IPS-NIHi11 (cell line): ENCODE data around the gene SERPINA5.

Source experiments
- DNase-seq: peaks from one replicate; pipeline ENCODE4 v3.0.0; 2012; ENCODE audit warnings: mixed read lengths, low spot score

Gene SERPINA5

GRCh38 chr14:94581127-94581999, at the start of gene SERPINA5:
Gene SERPINA5, plus strand, starts transcription at chr14:94581426. Its CDS starts 5,937 bp downstream, at chr14:94587363.
- DNase-seq = peak; percentile 79

GRCh38 chr14:94532447-94532846, 48.8 kb upstream of the SERPINA5 start:
- DNase-seq = no peak

- no peak for DNase-seq
Measured at GRCh38 chr14:94535506-94535905, 45.7 kb upstream of the SERPINA5 start.

- DNase-seq = no peak
Measured at GRCh38 chr14:94536836-94537235, 44.4 kb upstream of the SERPINA5 start.

- no peak for DNase-seq
Measured at GRCh38 chr14:94538070-94538740, 43.0 kb upstream of the SERPINA5 start.

- no peak for DNase-seq
Measured at GRCh38 chr14:94539181-94539580, 42.0 kb upstream of the SERPINA5 start.

GRCh38 chr14:94540031-94540794, 41.0 kb upstream of the SERPINA5 start:
- DNase-seq = no peak

GRCh38 chr14:94541234-94541975, 39.8 kb upstream of the SERPINA5 start:
- DNase-seq = no peak

- DNase-seq = no peak
Measured at GRCh38 chr14:94542111-94542810, 39.0 kb upstream of the SERPINA5 start.

GRCh38 chr14:94542811-94543440, 38.3 kb upstream of the SERPINA5 start:
- no peak for DNase-seq

- DNase-seq = no peak
Measured at GRCh38 chr14:94543449-94544124, 37.6 kb upstream of the SERPINA5 start.

- peak; percentile 47 for DNase-seq
Measured at GRCh38 chr14:94544726-94545125, 36.5 kb upstream of the SERPINA5 start.

- peak; percentile 38 for DNase-seq
Measured at GRCh38 chr14:94545131-94545841, 35.9 kb upstream of the SERPINA5 start.

GRCh38 chr14:94547151-94547680, 34.0 kb upstream of the SERPINA5 start:
- DNase-seq = no peak

GRCh38 chr14:94547726-94548125, 33.5 kb upstream of the SERPINA5 start:
- DNase-seq = no peak

- DNase-seq = no peak
Measured at GRCh38 chr14:94548131-94548998, 32.9 kb upstream of the SERPINA5 start.

GRCh38 chr14:94548999-94549985, 31.9 kb upstream of the SERPINA5 start:
- peak; percentile 79 for DNase-seq
